Left lung (tissue), 10 donors: ENCODE data around the gene COL5A1. TPM values are rescaled to one million over a fixed set of nuclear protein-coding genes. Genes with fewer than 3 reads are reported as not detected.
A peak's percentile ranks its signal among the peaks of the same experiment; 100 is the strongest.

Source experiments
- ATAC-seq: fragments of 200-7000 bp; cut with Tn5 transposase; one replicate; pipeline ENCODE4 v1.9.1; 2020; ENCODE audit warnings: moderate library complexity
- DNase-seq, 4 donors: peaks; one replicate each; pipeline ENCODE4 v3.0.0-alpha.2; 2013 to 2020
- H3K27ac ChIP-seq, 2 donors: fragments of 200-600 bp; sonication (generic) in 1 of 2; one replicate each; pipeline versions ENCODE4 v1.5.0 to v1.8.0; 2020 to 2021
- H3K27me3 ChIP-seq, 2 donors: fragments of 200-600 bp; sonication (generic) in 1 of 2; one replicate each; pipeline versions ENCODE4 v1.5.0 to v1.8.0; 2020 to 2021
- H3K36me3 ChIP-seq, 2 donors: fragments of 200-600 bp; sonication (generic) in 1 of 2; one replicate each; pipeline versions ENCODE4 v1.5.0 to v1.8.0; 2020 to 2021
- H3K4me1 ChIP-seq, 2 donors: fragments of 200-600 bp; one replicate each; pipeline ENCODE4 v1.8.0; 2021
- H3K4me3 ChIP-seq, 2 donors: fragments of 200-600 bp; sonication (generic) in 1 of 2; one replicate each; pipeline versions ENCODE4 v1.5.0 to v1.8.0; 2020 to 2021; ENCODE audit warnings: mild to moderate bottlenecking in 1 of 2
- H3K9me3 ChIP-seq, 2 donors: fragments of 200-600 bp; sonication (generic) in 1 of 2; one replicate each; pipeline versions ENCODE4 v1.5.0 to v1.8.0; 2020 to 2021
- CTCF ChIP-seq, 2 donors: fragments of 200-600 bp; sonication (generic) in 1 of 2; IDR thresholded peaks; one replicate each; pipeline versions ENCODE4 v1.5.0 to v1.8.0; 2021; ENCODE audit warnings: antibody characterized with exemption in 2 of 2
- intact Hi-C, 2 donors: fragments of 100-400 bp; cut with DNase I; formaldehyde crosslinking; loops; one replicate each; pipeline versions ENCODE4 v1.11.2 to v1.14.2; 2022
- polyA plus RNA-seq, 6 donors: library from polyadenylated mRNA; unstranded; fragments of 120-200 nt; gene quantifications; one replicate each; pipeline ENCODE4 v1.2.1, GENCODE V29; 2013; ENCODE audit not compliant: insufficient read length in 6 of 6
- total RNA-seq, 2 donors: library from RNA; stranded (reverse); fragmentation: NEBNext Ultra II Directional; extraction: Animal tissue kit (Norgen Biotek cat#: 25700); gene quantifications; one replicate each; pipeline ENCODE4 v1.2.1, GENCODE V29; 2021
- donor health status: DM: no; HTN: yes; CAD: no.
- donor health status: DM: no; HTN: no; CAD: no.

The COL5A1 gene
- total and polyA plus RNA-seq, 8 donors, result 168 to 357 (median 213) TPM

- intact Hi-C loops, result no loop called here
- DNase-seq, result peak in 1 of 4 donors; percentile 39
- no peak for ATAC-seq
These were observed 43.4 kb upstream of the COL5A1 start for GRCh38 chr9:134597957-134598883.

GRCh38 chr9:134598884-134599245, 42.7 kb upstream of the COL5A1 start:
- H3K4me3 ChIP-seq, result no peak overlapping the region
- H3K27me3 ChIP-seq, result peaks cover 0 to 26% of the 10 kb centered on the region in 2 donors
- ATAC-seq (no peak), DNase-seq (no peak)
- peaks cover 0 to 2% of the 10 kb centered on the region in 2 donors for H3K4me1 ChIP-seq
- TF ChIP-seq CTCF (IDR thresholded peaks at IDR 0.05), result no peak
- intact Hi-C loops, result no loop called here
- no peaks in the 10 kb centered on the region for H3K9me3 ChIP-seq
- H3K27ac ChIP-seq, result no peak overlapping the region
- no peaks in the 10 kb centered on the region for H3K36me3 ChIP-seq

More at GRCh38 chr9:134597957-134598883, 43.4 kb upstream of the COL5A1 start:
- peaks cover 0 to 23% of the 10 kb centered on the region in 2 donors for H3K27me3 ChIP-seq
- no peak overlapping the region for H3K4me3 ChIP-seq
- no peaks in the 10 kb centered on the region for H3K9me3 ChIP-seq
- no peak for TF ChIP-seq CTCF (IDR thresholded peaks at IDR 0.05)
- no peak overlapping the region for H3K27ac ChIP-seq
- no peaks in the 10 kb centered on the region for H3K36me3 ChIP-seq
- peaks cover 0 to 2% of the 10 kb centered on the region in 2 donors for H3K4me1 ChIP-seq

GRCh38 chr9:134600371-134600770, 41.2 kb upstream of the COL5A1 start:
- Histone ChIP-seq H3K27ac (no peak overlapping the region), H3K4me1 (peaks cover 0 to 2% of the 10 kb centered on the region in 2 donors), H3K36me3 (no peaks in the 10 kb centered on the region), H3K4me3 (no peak overlapping the region), H3K27me3 (peaks cover 0 to 26% of the 10 kb centered on the region in 2 donors), H3K9me3 (no peaks in the 10 kb centered on the region)
- no peak for TF ChIP-seq CTCF (IDR thresholded peaks at IDR 0.05)
- intact Hi-C loops, result no loop called here
- DNase-seq, result no peak
- ATAC-seq, result no peak

- TF ChIP-seq CTCF (IDR thresholded peaks at IDR 0.05), result no peak
- no peaks in the 10 kb centered on the region for H3K9me3 ChIP-seq
- no peaks in the 10 kb centered on the region for H3K36me3 ChIP-seq
- ATAC-seq (no peak), DNase-seq (no peak)
- H3K4me3 ChIP-seq, result no peak overlapping the region
- H3K27me3 ChIP-seq, result peaks cover 0 to 26% of the 10 kb centered on the region in 2 donors
- intact Hi-C loops, result no loop called here
- H3K4me1 ChIP-seq, result peaks cover 0 to 2% of the 10 kb centered on the region in 2 donors
- H3K27ac ChIP-seq, result no peak overlapping the region
These were observed 40.6 kb upstream of the COL5A1 start for GRCh38 chr9:134600836-134601638.

GRCh38 chr9:134601764-134602163, 39.8 kb upstream of the COL5A1 start:
- intact Hi-C loops, result no loop called here
- Histone ChIP-seq H3K27me3 (peaks cover 0 to 26% of the 10 kb centered on the region in 2 donors), H3K9me3 (no peaks in the 10 kb centered on the region), H3K27ac (peak overlapping the region in 1 of 2 donors; percentile 26), H3K4me3 (no peak overlapping the region), H3K36me3 (no peaks in the 10 kb centered on the region), H3K4me1 (peaks cover 0 to 2% of the 10 kb centered on the region in 2 donors)
- ATAC-seq (no peak), DNase-seq (no peak)
- no peak for TF ChIP-seq CTCF (IDR thresholded peaks at IDR 0.05)
